Kidney epithelial cell (primary cell): ENCODE measurements around the gene ZNF627. TPM values are rescaled to one million over a fixed set of nuclear protein-coding genes. Genes with fewer than 3 reads are reported as not detected.

Experiments used
- DNase-seq: peaks from one replicate; pipeline ENCODE4 v3.0.0-alpha.2; 2010; ENCODE audit warnings: low read depth
- H3K27me3 ChIP-seq: 2 replicates; pipeline ENCODE4 v1.6.0; 2011; ENCODE audit warnings: low read length; ENCODE audit not compliant: control insufficient read depth, insufficient read depth
- H3K36me3 ChIP-seq: 2 replicates; pipeline ENCODE4 v1.5.1; 2011; ENCODE audit warnings: low read length; ENCODE audit not compliant: control insufficient read depth, insufficient read depth
- H3K4me3 ChIP-seq: 2 replicates; pipeline ENCODE4 v1.5.1; 2011; ENCODE audit warnings: low read depth, mild to moderate bottlenecking, control low read depth, low read length
- CTCF ChIP-seq: IDR thresholded peaks from 2 replicates; pipeline ENCODE4 v1.5.1; 2011; ENCODE audit warnings: mild to moderate bottlenecking, moderate library complexity, low read length, control low read depth, inconsistent platforms; ENCODE audit not compliant: insufficient read depth, poor library complexity, severe bottlenecking
- total RNA-seq: library from RNA; depleted of rRNA; stranded (reverse); fragments of >200 nt; gene quantifications from 2 replicates; pipeline ENCODE4 v1.2.3, GENCODE V29; 2015

Gene ZNF627
- total RNA-seq, 1 donor from 2014 or later = 23.1 TPM

- no peak for DNase-seq
- H3K27me3 ChIP-seq = peaks cover 3% of the 10 kb centered on the region
- no peak for TF ChIP-seq CTCF
- H3K36me3 ChIP-seq = no peaks in the 10 kb centered on the region
- no peak overlapping the region for H3K4me3 ChIP-seq
Observed at GRCh38 chr19:11581740-11582139, 15.5 kb upstream of the ZNF627 start.

GRCh38 chr19:11586331-11586730, 11.0 kb upstream of the ZNF627 start:
- H3K36me3 ChIP-seq = no peaks in the 10 kb centered on the region
- DNase-seq = no peak
- no peak overlapping the region for H3K4me3 ChIP-seq
- no peaks in the 10 kb centered on the region for H3K27me3 ChIP-seq
- no peak for TF ChIP-seq CTCF

GRCh38 chr19:11587302-11587974, 9.8 kb upstream of the ZNF627 start:
- TF ChIP-seq CTCF = peak; percentile 90
- Histone ChIP-seq H3K4me3 (no peak overlapping the region), H3K36me3 (no peaks in the 10 kb centered on the region), H3K27me3 (no peaks in the 10 kb centered on the region)
- DNase-seq = no peak

GRCh38 chr19:11587975-11588631, 9.2 kb upstream of the ZNF627 start:
- Histone ChIP-seq H3K27me3 (no peaks in the 10 kb centered on the region), H3K4me3 (no peak overlapping the region), H3K36me3 (no peaks in the 10 kb centered on the region)
- no peak for TF ChIP-seq CTCF
- no peak for DNase-seq

- no peak overlapping the region for H3K4me3 ChIP-seq
- no peak for DNase-seq
- TF ChIP-seq CTCF = no peak
- H3K36me3 ChIP-seq = no peaks in the 10 kb centered on the region
- H3K27me3 ChIP-seq = no peaks in the 10 kb centered on the region
Observed at GRCh38 chr19:11594084-11594483, 3.2 kb upstream of the ZNF627 start.
